AG04450 (cell line): ENCODE data around the gene ENKUR. TPM values are rescaled to one million over a fixed set of nuclear protein-coding genes. Genes with fewer than 3 reads are reported as not detected.

Experiments
- CTCF ChIA-PET: fragments of 300-600, 350-600 bp; formaldehyde crosslinking; extraction: SDS; loops from one replicate; lab custom pipeline; 2022; ENCODE audit warnings: antibody characterized with exemption, inconsistent platforms; lab: Charles Lee
- POLR2A ChIA-PET: fragments of 350-600 bp; formaldehyde crosslinking; extraction: SDS; loops from one replicate; lab custom pipeline; 2021; ENCODE audit warnings: antibody characterized with exemption, inconsistent platforms; lab: Yijun Ruan, JAX
- DNase-seq: peaks from one replicate; pipeline ENCODE4 v3.0.0-alpha.2; 2011; ENCODE audit warnings: low read depth, low spot score
- H3K27ac ChIP-seq: one replicate; pipeline ENCODE4 v1.5.1; 2012; ENCODE audit warnings: low read depth, low read length, control low read depth
- H3K27me3 ChIP-seq: one replicate; pipeline ENCODE4 v1.6.0; 2012; ENCODE audit warnings: low read length; ENCODE audit not compliant: control insufficient read depth, insufficient read depth
- H3K4me3 ChIP-seq: 2 replicates; pipeline ENCODE4 v1.5.1; 2011; ENCODE audit warnings: mild to moderate bottlenecking, low read depth, low read length, control low read depth
- H3K9me3 ChIP-seq: 2 replicates; pipeline ENCODE4 v1.5.1; 2012; ENCODE audit warnings: low read length; ENCODE audit not compliant: control insufficient read depth, insufficient read depth
- polyA plus RNA-seq: library from polyadenylated mRNA; depleted of rRNA; stranded (reverse); fragments of >200 nt; gene quantifications from 2 replicates; pipeline ENCODE4 v1.2.3, GENCODE V29; 2011
- TF ChIP-seq, protein P1 (sequence below): IDR thresholded peaks from 2 replicates; pipeline ENCODE4 v1.5.1; 2011; ENCODE audit warnings: low read depth, low read length, control low read depth, inconsistent platforms

Gene ENKUR
- polyA plus RNA-seq, 1 experiment = 0.11 TPM

DNA sequence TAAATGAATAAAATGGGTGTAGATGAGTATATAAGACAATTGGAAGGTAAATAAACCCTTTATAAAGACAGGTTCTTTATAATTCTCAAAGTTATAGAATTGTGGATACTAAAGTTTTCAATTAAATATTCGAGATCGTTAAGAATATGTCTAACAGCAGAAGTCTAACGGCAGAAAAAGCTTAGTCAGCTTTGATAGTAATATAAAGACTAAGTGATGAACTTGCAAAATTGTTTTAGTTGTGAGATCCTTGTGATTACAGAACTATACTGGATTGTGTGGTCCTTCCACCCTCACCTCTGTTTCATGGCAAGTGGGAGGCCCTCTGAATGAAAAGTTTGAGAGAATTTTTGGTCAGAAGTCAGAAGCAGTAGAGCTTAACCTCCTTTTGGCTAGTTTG is 2.7 kb upstream of the ENKUR start:
- ChIA-PET POLR2A (interaction anchor here (0.6 kb wide), 1 partner anchor 298 kb away, joined by 3 read pairs; no protein-coding TSS in a partner anchor), CTCF (interaction anchor here (1.2 to 2.5 kb wide), 2 partner anchors 62 to 63 kb away, joined by 3 to 8 read pairs; no protein-coding TSS in a partner anchor)
- Histone ChIP-seq H3K27ac (no peak overlapping the region), H3K4me3 (no peak overlapping the region), H3K27me3 (no peaks in the 10 kb centered on the region), H3K9me3 (no peaks in the 10 kb centered on the region)
- DNase-seq = no peak
- TF ChIP-seq, protein P1, sequence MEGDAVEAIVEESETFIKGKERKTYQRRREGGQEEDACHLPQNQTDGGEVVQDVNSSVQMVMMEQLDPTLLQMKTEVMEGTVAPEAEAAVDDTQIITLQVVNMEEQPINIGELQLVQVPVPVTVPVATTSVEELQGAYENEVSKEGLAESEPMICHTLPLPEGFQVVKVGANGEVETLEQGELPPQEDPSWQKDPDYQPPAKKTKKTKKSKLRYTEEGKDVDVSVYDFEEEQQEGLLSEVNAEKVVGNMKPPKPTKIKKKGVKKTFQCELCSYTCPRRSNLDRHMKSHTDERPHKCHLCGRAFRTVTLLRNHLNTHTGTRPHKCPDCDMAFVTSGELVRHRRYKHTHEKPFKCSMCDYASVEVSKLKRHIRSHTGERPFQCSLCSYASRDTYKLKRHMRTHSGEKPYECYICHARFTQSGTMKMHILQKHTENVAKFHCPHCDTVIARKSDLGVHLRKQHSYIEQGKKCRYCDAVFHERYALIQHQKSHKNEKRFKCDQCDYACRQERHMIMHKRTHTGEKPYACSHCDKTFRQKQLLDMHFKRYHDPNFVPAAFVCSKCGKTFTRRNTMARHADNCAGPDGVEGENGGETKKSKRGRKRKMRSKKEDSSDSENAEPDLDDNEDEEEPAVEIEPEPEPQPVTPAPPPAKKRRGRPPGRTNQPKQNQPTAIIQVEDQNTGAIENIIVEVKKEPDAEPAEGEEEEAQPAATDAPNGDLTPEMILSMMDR = no peak

DNA sequence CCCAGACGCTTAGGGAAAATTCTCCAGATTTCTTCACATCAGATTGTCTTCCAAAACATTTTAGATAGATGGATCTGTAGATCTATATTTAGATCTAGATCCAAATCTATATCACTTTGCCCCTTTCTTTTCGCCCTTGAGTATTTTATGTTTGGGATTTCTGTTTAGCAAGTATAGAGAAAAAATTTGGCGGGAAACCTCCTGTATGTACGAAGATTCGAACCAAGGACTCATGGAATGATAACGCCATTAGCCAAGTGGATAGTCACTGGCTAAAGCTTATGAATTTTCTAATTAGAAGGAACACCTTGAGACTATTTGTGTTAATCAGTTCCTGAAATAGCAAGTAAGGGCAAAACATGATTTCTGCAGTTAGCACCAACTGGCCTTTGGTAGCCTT is 1.7 kb upstream of the ENKUR start:
- H3K27me3 ChIP-seq = no peaks in the 10 kb centered on the region
- no peak overlapping the region for H3K27ac ChIP-seq
- no peak for DNase-seq
- no peaks in the 10 kb centered on the region for H3K9me3 ChIP-seq
- ChIA-PET POLR2A (no interaction called here), CTCF (interaction anchor here (1.2 to 2.5 kb wide), 2 partner anchors 63 to 64 kb away, joined by 3 to 8 read pairs; no protein-coding TSS in a partner anchor)
- TF ChIP-seq, protein P1 = no peak
- H3K4me3 ChIP-seq = no peak overlapping the region; the same call in 1 of the 2 replicates

DNA sequence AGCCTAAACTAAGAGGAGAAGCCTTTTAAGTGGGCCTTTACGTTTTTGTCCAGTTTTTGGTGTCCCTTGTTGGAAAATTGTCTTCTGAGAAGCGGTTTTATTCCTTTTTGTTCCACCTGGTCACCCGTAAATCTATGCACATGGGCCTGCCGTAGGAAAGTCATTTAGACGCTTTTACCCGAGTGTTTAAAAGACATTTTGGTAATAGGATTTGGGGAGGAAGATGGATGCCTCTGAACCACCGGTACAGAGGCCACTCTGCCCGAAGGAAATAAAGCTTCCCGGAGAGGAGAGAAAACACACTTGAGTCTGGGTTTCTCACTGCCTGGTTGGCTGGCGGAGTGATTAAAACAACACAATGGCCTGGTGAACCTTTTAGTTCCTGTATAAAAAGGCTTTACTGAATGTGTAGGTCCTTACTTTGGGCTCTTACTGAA is 1.2 kb upstream of the ENKUR start:
- CTCF ChIA-PET = interaction anchor here (2.5 kb wide), 1 partner anchor 64 kb away, joined by 8 read pairs; no protein-coding TSS in a partner anchor
- peak overlapping the region; percentile 89 for H3K4me3 ChIP-seq
- H3K27me3 ChIP-seq = no peaks in the 10 kb centered on the region
- TF ChIP-seq, protein P1 = no peak
- H3K9me3 ChIP-seq = no peaks in the 10 kb centered on the region
- peak overlapping the region; percentile 11 for H3K27ac ChIP-seq
- DNase-seq = no peak
- POLR2A ChIA-PET = interaction anchor here (0.6 to 1.0 kb wide), 2 partner anchors 294 to 299 kb away, joined by 3 read pairs; no protein-coding TSS in a partner anchor

GRCh38 chr10:25016376-25017153 is 607 bp upstream of the ENKUR start, which contains the start of gene THNSL1:
Gene THNSL1, plus strand, starts transcription at chr10:25016612. Its CDS starts 6,612 bp downstream, at chr10:25023224.
- peak within 1 kb of the TSS; percentile 94 for H3K27ac ChIP-seq
- TF ChIP-seq, protein P1 = no peak
- peak within 1 kb of the TSS; percentile 89 for H3K4me3 ChIP-seq
- ChIA-PET POLR2A (interaction anchor here (0.6 to 1.0 kb wide), 3 partner anchors 61 to 299 kb away, joined by 3 to 7 read pairs (median 3); no protein-coding TSS in a partner anchor), CTCF (interaction anchor here (1.2 to 2.5 kb wide), 3 partner anchors 65 to 399 kb away, joined by 4 to 8 read pairs (median 6); no protein-coding TSS in a partner anchor)
- H3K27me3 ChIP-seq = no peaks in the 10 kb centered on the region
- no peaks in the 10 kb centered on the region for H3K9me3 ChIP-seq
- peak; percentile 97 for DNase-seq
